ENCODE results near the gene CLEC4M.
"Not testable (repeated sequence)": the region's sequence is repeated elsewhere in the genome, so short reads cannot be mapped to it uniquely, and the experiment has no call there.

Gene CLEC4M

GRCh38 chr19:7815325-7815724 is 52.3 kb downstream of the CLEC4M start:
- no peak for DNase-seq

GRCh38 chr19:7816040-7816439 is 53.0 kb downstream of the CLEC4M start:
- DNase-seq: not testable (repeated sequence)

GRCh38 chr19:7817801-7818200 is 54.8 kb downstream of the CLEC4M start:
- no peak for DNase-seq

- no peak for DNase-seq
Observed at GRCh38 chr19:7818806-7819205, 55.8 kb downstream of the CLEC4M start.

Measured in fibroblast of skin of scalp (primary cell).